Esophagus squamous epithelium (tissue), 4 donors: ENCODE measurements around the gene KIF7.

Source experiments
- POLR2A ChIP-seq, 4 donors: fragments of 450-650 bp; IDR thresholded peaks; one replicate each; pipeline ENCODE4 v1.6.1; 2017; ENCODE audit warnings: antibody characterized with exemption in 4 of 4, mild to moderate bottlenecking in 4 of 4, moderate library complexity in 3 of 4
- TF ChIP-seq, protein P1 (sequence below), 6 experiments: fragments of 450-650 bp in 4 of 6; fragments of 200-600 bp in 2 of 6; sonication (generic) in 2 of 6; IDR thresholded peaks; one replicate each; pipeline ENCODE4 v1.5.1; 2016 to 2019; ENCODE audit warnings: antibody characterized with exemption in 6 of 6, mild to moderate bottlenecking in 4 of 6, moderate library complexity in 4 of 6

DNA sequence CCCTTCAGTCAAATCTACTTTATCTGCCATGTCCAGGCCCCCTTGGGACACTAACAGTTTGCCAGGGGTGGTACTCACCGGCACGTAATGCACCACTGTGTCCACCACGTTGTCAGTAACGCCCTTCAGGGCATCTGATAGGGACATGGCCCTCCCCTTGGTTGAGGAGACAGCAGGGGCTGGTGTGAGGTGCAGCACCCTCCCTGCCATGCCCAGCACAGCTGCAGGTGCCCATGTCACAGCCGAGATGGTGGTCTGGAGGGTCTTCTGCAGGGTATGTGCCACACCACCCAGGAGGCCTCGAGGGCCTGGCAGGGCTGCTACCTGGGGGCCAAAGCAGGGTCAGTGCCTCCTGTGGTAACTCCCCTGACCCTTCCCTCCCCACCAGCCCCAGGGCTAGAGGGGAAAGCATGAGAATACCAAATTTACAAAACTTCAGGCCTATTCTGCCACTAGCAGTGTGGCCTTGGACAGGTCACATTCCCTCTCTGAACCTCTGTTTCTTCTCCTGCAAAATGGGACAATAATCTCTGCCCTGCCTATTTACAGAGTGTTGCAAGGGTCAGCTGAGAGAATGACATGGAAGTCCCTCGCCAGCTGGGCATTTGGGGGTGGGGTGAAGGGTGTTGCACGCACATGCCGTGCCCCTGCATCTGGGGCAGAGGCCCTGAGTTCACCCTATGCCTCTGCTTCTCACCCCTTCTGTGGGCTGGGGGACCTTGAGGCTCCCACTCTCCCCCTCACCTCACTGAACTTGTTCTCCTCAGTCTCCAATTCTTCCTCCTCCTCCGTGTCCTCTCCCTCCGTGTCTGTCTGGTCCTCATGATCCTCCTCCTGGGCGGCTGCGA, 11.8 kb upstream of the KIF7 start:
- TF ChIP-seq, protein P1, sequence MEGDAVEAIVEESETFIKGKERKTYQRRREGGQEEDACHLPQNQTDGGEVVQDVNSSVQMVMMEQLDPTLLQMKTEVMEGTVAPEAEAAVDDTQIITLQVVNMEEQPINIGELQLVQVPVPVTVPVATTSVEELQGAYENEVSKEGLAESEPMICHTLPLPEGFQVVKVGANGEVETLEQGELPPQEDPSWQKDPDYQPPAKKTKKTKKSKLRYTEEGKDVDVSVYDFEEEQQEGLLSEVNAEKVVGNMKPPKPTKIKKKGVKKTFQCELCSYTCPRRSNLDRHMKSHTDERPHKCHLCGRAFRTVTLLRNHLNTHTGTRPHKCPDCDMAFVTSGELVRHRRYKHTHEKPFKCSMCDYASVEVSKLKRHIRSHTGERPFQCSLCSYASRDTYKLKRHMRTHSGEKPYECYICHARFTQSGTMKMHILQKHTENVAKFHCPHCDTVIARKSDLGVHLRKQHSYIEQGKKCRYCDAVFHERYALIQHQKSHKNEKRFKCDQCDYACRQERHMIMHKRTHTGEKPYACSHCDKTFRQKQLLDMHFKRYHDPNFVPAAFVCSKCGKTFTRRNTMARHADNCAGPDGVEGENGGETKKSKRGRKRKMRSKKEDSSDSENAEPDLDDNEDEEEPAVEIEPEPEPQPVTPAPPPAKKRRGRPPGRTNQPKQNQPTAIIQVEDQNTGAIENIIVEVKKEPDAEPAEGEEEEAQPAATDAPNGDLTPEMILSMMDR (IDR thresholded peaks at IDR 0.05) = no peak
- no peak for TF ChIP-seq POLR2A (IDR thresholded peaks at IDR 0.05)
